ENCODE results near the gene ARL3. TPM values are rescaled to one million over a fixed set of nuclear protein-coding genes. Genes with fewer than 3 reads are reported as not detected.

The ARL3 gene
- total and polyA plus RNA-seq, 2 of the 4 experiments (the other 2 are of a cell fraction), result 5.0 to 14.3 TPM

DNA sequence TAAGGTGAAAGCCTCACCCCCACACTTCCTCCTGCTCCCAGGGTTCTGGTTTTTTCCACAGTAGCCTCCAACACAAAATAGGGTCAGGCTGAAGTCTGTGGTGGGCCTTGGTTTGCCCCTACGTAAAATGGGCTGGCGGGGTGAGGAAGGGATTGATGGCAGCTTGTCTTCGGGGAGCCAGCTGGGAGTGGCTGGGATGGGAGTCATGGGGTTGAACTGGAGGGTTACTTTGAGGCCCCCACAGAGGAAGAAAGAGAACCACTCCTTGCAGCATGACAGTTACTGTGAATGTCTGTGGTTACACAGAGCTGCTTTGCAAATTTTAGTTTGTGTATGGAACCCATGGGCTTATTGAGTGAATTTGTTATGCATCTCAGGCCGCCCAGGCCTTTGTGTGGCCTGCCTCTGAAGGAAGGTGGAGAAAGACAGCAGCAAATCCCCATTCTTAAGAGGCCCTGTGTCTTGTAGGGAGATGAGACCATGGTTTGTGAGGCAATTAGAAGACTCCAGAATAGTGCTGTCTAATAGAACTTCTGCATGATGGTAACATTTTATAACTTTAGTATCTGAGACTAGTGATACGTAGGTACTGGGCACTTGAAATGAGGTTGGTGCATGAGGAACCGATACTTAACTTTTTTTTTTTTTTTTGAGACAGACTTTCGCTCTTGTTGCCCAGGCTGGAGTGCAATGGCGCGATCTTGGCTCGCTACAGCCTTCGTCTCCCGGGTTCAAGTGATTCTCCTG, 61.9 kb downstream of the ARL3 start (continued):
- TF ChIP-seq RAD21 (IDR thresholded peaks at IDR 0.05; ENCODE audit: low read length), result no peak

DNA sequence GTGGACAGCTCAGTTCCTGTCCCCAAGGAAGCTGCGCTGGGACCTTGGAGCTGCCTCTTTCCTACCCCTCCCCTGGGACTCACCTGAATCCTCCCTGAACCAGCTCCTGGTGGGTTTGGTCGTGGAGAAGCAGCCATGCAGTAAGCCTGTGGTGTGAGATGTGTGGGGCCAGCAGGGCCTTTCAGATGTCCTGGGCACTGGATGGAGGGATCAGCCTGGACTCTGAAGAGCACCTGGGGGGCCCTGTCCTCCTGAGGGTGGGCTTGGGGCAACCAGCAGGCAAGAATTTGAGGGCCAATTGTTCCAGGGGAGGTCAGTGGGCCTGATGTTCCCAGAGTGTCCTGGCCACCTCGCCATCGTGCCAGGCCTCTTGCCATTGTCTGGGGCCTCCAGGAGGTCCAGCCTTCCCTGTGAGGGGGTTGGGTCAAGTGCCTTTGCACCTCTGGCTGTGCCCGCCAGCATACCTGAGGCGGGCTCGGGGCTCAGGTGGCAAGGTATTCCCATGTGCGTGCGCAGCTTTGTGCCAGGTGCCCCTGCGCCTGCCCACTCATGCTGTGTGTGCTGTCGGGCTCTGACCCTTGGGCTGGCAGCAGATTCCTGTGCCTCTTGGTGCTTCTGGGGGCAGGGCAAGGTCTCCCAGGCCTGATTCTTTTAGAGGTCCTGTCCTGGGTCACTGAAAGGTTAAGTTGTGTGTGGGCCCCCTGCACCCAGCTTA, 62.6 kb downstream of the ARL3 start:
- ATAC-seq (ENCODE audit: low read depth) (no peak), DNase-seq (no peak)
- no peak overlapping the region for H3K27ac ChIP-seq (ENCODE audit: insufficient read depth, low read length)
- peaks cover 57% of the 10 kb centered on the region for H3K36me3 ChIP-seq (ENCODE audit: control insufficient read depth, insufficient read depth, low read length)
- no TSS peak for BruUV-seq (replicated peaks)
- no peak overlapping the region for H3K4me2 ChIP-seq (ENCODE audit: low read depth, low read length)
- H3K79me1 ChIP-seq (ENCODE audit: low read depth in 1 of 2, low read length in 2 of 2), result peaks cover 10 to 98% of the 10 kb centered on the region in 2 experiments; a peak in 3 of 4 replicates
- no peak overlapping the region for H3K23ac ChIP-seq (ENCODE audit: low read depth, low read length)
- TF ChIP-seq POLR2A (IDR thresholded peaks at IDR 0.05; ENCODE audit: low read depth, low read length) (no peak), CEBPB (IDR thresholded peaks at IDR 0.05; ENCODE audit: low read depth, low read length) (no peak), RAD21 (IDR thresholded peaks at IDR 0.05; ENCODE audit: low read length) (no peak), FOS (IDR thresholded peaks at IDR 0.05; ENCODE audit: low read depth, low read length) (no peak), CTCF (conservative IDR thresholded peaks at IDR 0.05; ENCODE audit: low read depth, low read length) (no peak), RFX5 (IDR thresholded peaks at IDR 0.05; ENCODE audit: low read depth, low read length) (no peak), BHLHE40 (IDR thresholded peaks at IDR 0.05; ENCODE audit: low read depth, low read length) (no peak), NFE2L2 (IDR thresholded peaks at IDR 0.05; ENCODE audit: low read depth, low read length) (no peak)
- H3K4me3 ChIP-seq (ENCODE audit: insufficient read depth, low read depth, low read length), result no peak overlapping the region
- H4K5ac ChIP-seq (ENCODE audit: low read depth, low read length), result no peak overlapping the region
- no peak overlapping the region for H2AK9ac ChIP-seq (replicated peaks; ENCODE audit: low read depth, low read length, poor library complexity)
- no peak overlapping the region for H2BK20ac ChIP-seq (ENCODE audit: low read depth, low read length)
- H3K27me3 ChIP-seq (ENCODE audit: control insufficient read depth, insufficient read depth, low read length), result no peaks in the 10 kb centered on the region
- no peak overlapping the region for H3K9ac ChIP-seq (ENCODE audit: low read depth, low read length)
- H4K91ac ChIP-seq (ENCODE audit: insufficient read depth, low read depth, low read length), result no peak overlapping the region
- CTCF ChIA-PET, result interaction anchor here (1.4 kb wide), 1 partner anchor 27 kb away, joined by 5 read pairs; no protein-coding TSS in a partner anchor
- H3K18ac ChIP-seq (ENCODE audit: low read depth, low read length), result no peak overlapping the region
- dilution Hi-C loops (cut with HindIII; ENCODE audit: low sequenced_read_pairs, unreplicated experiment), result no loop called here
- POLR2A ChIA-PET (ENCODE audit: unreplicated experiment), result no interaction called here
- H3K14ac ChIP-seq (replicated peaks; ENCODE audit: low read depth, low read length), result no peak overlapping the region
- no peak overlapping the region for H2BK120ac ChIP-seq (ENCODE audit: low read depth, low read length)
- peaks cover 40% of the 10 kb centered on the region for H3K4me1 ChIP-seq (ENCODE audit: control insufficient read depth, insufficient read depth, low read length)
- H3K4ac ChIP-seq (ENCODE audit: low read depth, low read length), result no peak overlapping the region
- 100% methylated on average over 2 of the region's 11 CpGs; no CpG with 5 or more reads in 1 of the 2 experiments for WGBS, 2 experiments (ENCODE audit: extremely low coverage in 2 of 2, insufficient read length in 1 of 2)
- no peak overlapping the region for H4K8ac ChIP-seq (ENCODE audit: low read depth in 2 of 2, low read length in 2 of 2)
- H4K20me1 ChIP-seq (ENCODE audit: insufficient read depth, low read length), result peaks cover 100% of the 10 kb centered on the region
- in situ Hi-C loops (cut with MboI; ENCODE audit: low sequenced_read_pairs), result no loop called here
- H3K9me3 ChIP-seq (ENCODE audit: control insufficient read depth, insufficient read depth, low read length), result no peaks in the 10 kb centered on the region
- no peak overlapping the region for H2BK5ac ChIP-seq (ENCODE audit: low read depth, low read length, poor library complexity, severe bottlenecking)
- no peak overlapping the region for H2AK5ac ChIP-seq (ENCODE audit: low read depth, low read length)
- H3K56ac ChIP-seq (ENCODE audit: extremely low read depth, insufficient read depth, low read length), result no peak overlapping the region
- intact Hi-C loops (cut with micrococcal nuclease), result no loop called here
- H3K9me1 ChIP-seq (ENCODE audit: insufficient read depth, low read length), result peaks cover 53% of the 10 kb centered on the region
- no peak overlapping the region for H2AFZ ChIP-seq (replicated peaks; ENCODE audit: low read length, poor library complexity)
- no peak overlapping the region for H2BK15ac ChIP-seq (ENCODE audit: low read depth, low read length)

Measured in IMR-90 (cell line).